Measurements from ENCODE around the gene MESP2. TPM values are rescaled to one million over a fixed set of nuclear protein-coding genes. Genes with fewer than 3 reads are reported as not detected.

Gene MESP2
- total RNA-seq, 1 donor from 2014 or later: 0.29 TPM

GRCh38 chr15:89758981-89759380, 17.2 kb upstream of the MESP2 start:
- H3K36me3 ChIP-seq (ENCODE audit: control insufficient read depth, insufficient read depth, low read length): no peaks in the 10 kb centered on the region
- H3K4me3 ChIP-seq (ENCODE audit: low read depth, low read length): no peak overlapping the region
- no peak for TF ChIP-seq CTCF (IDR thresholded peaks at IDR 0.05; ENCODE audit: insufficient read depth, low read length, poor library complexity, severe bottlenecking)
- no peaks in the 10 kb centered on the region for H3K27me3 ChIP-seq (ENCODE audit: control insufficient read depth, insufficient read depth, low read length)
- no peak for DNase-seq (ENCODE audit: low read depth)

- no peaks in the 10 kb centered on the region for H3K36me3 ChIP-seq (ENCODE audit: control insufficient read depth, insufficient read depth, low read length)
- DNase-seq (ENCODE audit: low read depth): no peak
- H3K27me3 ChIP-seq (ENCODE audit: control insufficient read depth, insufficient read depth, low read length): no peaks in the 10 kb centered on the region
- no peak overlapping the region for H3K4me3 ChIP-seq (ENCODE audit: low read depth, low read length)
- TF ChIP-seq CTCF (IDR thresholded peaks at IDR 0.05; ENCODE audit: insufficient read depth, low read length, poor library complexity, severe bottlenecking): no peak
Measured at GRCh38 chr15:89759835-89760234, 16.3 kb upstream of the MESP2 start.

- H3K27me3 ChIP-seq (ENCODE audit: control insufficient read depth, insufficient read depth, low read length): no peaks in the 10 kb centered on the region
- TF ChIP-seq CTCF (IDR thresholded peaks at IDR 0.05; ENCODE audit: insufficient read depth, low read length, poor library complexity, severe bottlenecking): peak; percentile 98
- DNase-seq (ENCODE audit: low read depth): no peak
- no peak overlapping the region for H3K4me3 ChIP-seq (ENCODE audit: low read depth, low read length)
- H3K36me3 ChIP-seq (ENCODE audit: control insufficient read depth, insufficient read depth, low read length): no peaks in the 10 kb centered on the region
Measured at GRCh38 chr15:89760303-89761008, 15.7 kb upstream of the MESP2 start.

DNA sequence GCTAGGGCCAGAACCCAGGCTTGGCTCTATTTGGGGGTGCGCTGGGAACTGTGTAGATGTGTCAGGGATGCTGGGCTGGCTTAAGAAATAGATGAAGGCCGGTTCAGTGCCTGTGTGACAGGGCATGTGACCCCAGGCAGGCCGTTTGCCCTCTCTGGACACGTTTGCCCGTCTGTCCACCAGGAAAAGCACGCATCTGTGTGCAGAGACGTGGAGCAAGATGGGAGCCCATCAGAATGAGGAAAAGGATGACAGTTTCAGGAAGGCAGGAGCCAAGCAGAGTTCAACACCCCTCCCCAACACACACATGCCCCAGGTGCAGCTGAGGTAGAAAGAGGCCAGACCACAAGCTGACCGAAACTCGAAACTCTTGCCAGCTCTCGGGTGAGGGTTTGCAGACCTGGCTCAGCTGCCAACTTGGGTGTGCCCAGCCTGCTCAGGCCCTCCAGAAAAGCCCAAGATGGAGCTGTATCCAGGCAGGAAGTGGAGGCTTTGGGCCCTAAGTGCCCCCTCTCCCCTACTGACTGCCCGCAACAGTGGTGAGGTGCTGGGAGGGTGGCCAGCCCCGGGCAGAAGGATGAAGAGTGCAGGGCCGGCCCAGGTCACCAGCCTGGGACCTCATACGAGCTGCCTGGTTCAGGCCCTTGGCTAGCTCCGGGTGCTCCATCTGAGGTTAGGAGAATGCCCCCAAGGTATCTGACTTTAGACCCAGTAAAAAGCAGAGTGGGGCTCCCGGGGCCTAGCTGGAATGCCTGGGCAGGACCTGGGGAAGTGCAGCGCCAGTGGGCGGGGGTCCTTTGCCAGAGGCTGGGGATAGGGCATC, 14.9 kb upstream of the MESP2 start:
- Histone ChIP-seq H3K27me3 (ENCODE audit: control insufficient read depth, insufficient read depth, low read length) (peaks cover 2% of the 10 kb centered on the region), H3K36me3 (ENCODE audit: control insufficient read depth, insufficient read depth, low read length) (no peaks in the 10 kb centered on the region), H3K4me3 (ENCODE audit: low read depth, low read length) (no peak overlapping the region)
- DNase-seq (ENCODE audit: low read depth): no peak
- TF ChIP-seq CTCF (IDR thresholded peaks at IDR 0.05; ENCODE audit: insufficient read depth, low read length, poor library complexity, severe bottlenecking): no peak

DNA sequence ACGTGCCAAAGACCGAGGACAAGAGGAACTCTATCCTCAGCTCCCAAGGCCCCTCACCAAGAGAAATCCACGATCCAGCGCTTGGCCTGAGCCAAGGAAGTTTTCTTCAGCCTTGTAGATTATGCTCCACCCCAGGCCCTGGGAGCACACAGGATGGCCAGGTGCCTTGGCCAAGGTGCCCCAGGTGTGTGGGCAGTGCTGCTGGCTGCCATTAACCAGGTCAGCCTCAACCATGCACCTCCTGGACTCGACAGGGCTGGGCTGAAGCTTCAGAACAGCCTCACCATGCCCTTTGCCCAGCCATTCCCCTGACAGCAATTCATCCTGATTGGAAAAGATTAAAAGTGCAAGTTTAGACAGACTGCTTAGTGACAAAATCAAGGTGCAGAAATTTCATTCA, 14.2 kb upstream of the MESP2 start:
- TF ChIP-seq CTCF (IDR thresholded peaks at IDR 0.05; ENCODE audit: insufficient read depth, low read length, poor library complexity, severe bottlenecking): no peak
- Histone ChIP-seq H3K27me3 (ENCODE audit: control insufficient read depth, insufficient read depth, low read length) (peaks cover 2% of the 10 kb centered on the region), H3K36me3 (ENCODE audit: control insufficient read depth, insufficient read depth, low read length) (no peaks in the 10 kb centered on the region), H3K4me3 (ENCODE audit: low read depth, low read length) (no peak overlapping the region)
- no peak for DNase-seq (ENCODE audit: low read depth)

Measured in kidney epithelial cell (primary cell).